ENCODE data around the gene FRMD3. TPM values are rescaled to one million over a fixed set of nuclear protein-coding genes. Genes with fewer than 3 reads are reported as not detected.

The FRMD3 gene
- total RNA-seq, 4 donors from 2014 or later = 10.4 to 19.6 (median 16.4) TPM

DNA sequence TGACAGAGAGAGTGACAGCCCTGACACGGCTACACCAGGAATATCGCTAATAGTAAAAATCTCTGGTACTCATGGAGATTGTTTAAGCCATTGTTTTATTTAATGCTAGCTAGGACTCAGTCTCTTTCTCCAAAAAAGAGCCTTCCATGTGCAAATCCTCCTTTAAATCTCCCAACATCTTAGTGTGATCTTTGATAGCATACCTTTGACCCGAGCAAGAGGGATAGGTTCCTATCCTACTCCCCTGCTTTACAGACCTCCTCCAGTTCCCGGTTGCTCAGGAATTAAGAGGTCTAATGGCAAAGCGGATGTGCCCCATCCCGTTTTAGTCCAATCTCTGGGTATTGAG is 663 bp upstream of the FRMD3 start:
- TF ChIP-seq, protein P1, sequence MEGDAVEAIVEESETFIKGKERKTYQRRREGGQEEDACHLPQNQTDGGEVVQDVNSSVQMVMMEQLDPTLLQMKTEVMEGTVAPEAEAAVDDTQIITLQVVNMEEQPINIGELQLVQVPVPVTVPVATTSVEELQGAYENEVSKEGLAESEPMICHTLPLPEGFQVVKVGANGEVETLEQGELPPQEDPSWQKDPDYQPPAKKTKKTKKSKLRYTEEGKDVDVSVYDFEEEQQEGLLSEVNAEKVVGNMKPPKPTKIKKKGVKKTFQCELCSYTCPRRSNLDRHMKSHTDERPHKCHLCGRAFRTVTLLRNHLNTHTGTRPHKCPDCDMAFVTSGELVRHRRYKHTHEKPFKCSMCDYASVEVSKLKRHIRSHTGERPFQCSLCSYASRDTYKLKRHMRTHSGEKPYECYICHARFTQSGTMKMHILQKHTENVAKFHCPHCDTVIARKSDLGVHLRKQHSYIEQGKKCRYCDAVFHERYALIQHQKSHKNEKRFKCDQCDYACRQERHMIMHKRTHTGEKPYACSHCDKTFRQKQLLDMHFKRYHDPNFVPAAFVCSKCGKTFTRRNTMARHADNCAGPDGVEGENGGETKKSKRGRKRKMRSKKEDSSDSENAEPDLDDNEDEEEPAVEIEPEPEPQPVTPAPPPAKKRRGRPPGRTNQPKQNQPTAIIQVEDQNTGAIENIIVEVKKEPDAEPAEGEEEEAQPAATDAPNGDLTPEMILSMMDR (IDR thresholded peaks at IDR 0.05; ENCODE audit: low read depth) = no peak

DNA sequence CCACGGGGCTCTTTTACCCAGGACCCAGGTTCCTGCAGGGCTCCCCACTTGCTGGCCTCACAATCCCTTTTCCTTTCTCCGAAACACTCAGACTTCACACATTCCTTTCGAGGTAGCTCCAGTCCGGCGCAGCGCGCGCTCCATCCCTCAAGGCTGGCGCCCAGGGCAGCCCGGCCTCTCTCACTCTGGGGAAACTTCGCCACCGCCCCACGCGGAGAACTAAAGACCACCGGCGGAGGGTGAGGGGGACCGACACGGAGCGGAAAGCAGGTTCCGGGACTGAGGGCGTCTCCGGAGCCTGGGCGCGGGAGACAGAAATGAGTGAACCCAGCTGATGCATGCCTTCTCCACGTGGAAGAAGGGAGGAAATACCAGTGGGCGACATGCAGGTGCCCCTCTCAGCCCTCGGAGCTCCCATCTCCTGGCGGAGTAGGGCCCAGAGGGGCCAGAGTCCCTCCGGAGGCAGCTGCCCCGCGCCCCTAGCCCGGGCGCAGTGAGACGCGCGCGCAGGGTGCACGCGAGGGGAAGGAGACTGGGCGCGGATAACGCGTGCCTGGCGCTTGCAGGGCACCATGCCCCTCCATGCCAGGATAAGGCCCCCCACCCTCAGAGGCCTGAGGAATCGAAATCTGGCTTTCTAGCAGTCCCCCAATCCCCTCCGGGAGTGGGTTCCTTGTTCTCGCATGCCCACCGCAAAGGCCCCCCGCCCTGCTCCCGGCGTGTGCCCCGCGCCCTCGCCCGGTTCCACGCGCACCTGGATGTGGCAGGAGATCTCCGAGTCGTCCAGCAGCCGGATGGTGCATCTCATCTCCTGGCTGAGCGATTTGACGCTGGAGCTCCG is 650 bp downstream of the FRMD3 start:
- TF ChIP-seq, protein P1 (IDR thresholded peaks at IDR 0.05; ENCODE audit: low read depth) = no peak

DNA sequence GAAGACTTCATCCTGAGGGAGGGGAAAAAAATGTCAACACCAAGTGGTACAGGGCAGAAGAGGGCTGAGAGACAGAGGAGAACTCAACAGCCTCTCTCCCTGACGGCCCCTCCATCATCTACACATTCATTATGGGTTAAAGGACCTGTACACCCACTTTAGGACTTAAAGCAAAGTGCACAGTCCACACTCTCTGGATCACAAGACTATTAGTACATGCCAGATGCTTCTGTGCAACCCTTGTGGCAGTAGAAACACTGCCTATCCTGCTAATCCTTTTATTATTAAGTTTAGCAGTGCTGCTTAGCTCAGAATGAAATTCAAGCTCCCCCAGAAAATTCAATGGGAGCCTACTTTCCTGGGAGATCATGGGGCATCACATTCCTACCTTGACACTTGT is 1.9 kb downstream of the FRMD3 start:
- TF ChIP-seq, protein P1 (IDR thresholded peaks at IDR 0.05; ENCODE audit: low read depth) = no peak

DNA sequence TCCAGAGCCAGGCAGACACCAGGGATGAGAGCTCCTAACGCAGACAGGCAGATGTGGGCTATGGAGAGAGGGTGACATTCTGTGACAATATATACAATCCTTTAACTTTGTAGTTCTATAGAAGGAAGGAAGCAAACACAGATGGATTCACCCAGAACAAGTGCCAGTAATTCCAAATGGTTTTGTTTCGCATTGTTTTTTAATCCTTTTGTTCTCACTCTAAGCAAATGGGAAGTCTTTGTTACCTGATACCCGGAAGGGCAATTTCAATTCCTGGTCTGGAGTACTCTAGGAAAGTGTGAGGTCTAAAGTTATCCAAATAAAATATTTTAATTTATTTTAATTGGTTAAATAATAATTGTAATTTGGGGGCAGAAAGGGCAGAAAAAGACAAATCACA is 2.5 kb downstream of the FRMD3 start:
- TF ChIP-seq, protein P1 (IDR thresholded peaks at IDR 0.05; ENCODE audit: low read depth) = no peak

DNA sequence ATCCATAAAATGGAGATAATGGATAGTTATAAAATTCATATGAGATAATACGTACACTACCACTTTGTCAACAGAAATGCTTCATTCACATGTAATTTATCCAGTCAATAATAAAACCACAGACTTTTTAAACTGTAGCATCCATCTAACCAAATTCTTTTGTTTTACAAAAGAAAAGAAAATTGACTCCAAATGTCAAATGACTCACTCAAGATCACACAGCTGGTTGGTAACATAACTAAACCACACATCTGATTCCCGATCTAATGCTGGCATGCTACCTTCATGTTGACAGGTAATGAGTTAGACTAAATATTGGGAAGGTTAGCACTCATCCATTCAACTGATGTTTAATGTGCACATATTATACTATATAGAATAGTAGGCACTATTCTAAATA is 4.9 kb downstream of the FRMD3 start:
- TF ChIP-seq, protein P1 (IDR thresholded peaks at IDR 0.05; ENCODE audit: low read depth) = no peak

DNA sequence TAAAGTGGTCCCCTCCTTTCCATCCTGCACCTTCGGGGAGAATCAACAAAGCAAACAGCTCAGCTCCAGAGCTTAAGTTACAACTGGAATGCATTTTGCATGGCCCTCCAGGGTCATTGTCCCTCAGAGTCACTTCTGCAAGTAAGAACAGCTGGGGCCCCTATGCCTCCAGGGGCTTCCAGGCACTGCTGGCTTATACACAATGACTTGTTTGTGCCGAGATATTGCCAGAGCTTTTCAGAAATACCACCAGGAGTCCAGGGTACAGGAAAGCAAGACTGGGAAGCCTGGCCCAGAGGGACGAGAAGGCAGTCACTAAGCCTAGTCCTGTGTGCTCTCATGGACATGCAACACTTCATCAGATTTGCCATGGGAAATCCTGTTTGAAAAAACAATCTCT is 11.3 kb downstream of the FRMD3 start:
- TF ChIP-seq, protein P1 (IDR thresholded peaks at IDR 0.05; ENCODE audit: low read depth) = no peak

DNA sequence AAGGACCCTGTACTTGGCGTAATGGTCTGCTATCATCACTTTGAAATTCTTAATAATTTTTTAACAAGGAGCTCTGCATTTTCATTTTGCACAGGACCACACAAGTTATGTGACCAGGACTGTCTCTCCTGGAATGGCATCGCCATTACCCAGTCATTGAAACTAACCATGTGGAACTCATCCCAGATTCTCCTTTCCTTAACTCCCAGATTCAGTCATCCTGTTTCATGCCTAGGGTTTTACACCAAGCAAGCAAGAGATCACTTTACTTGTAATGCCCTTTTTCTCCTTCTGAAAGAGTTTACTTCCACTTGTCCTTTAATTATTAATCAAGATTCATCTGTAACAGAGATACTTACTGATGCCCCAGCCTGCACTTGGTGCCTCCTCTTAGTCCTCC is 12.0 kb downstream of the FRMD3 start:
- TF ChIP-seq, protein P1 (IDR thresholded peaks at IDR 0.05; ENCODE audit: low read depth) = no peak
